ENCODE measurements around the gene SLC47A1.

Gene SLC47A1

GRCh38 chr17:19508577-19508867, 25.1 kb upstream of the SLC47A1 start:
- no peak for TF ChIP-seq GATA2 (IDR thresholded peaks at IDR 0.05; ENCODE audit: low read depth, low read length)
- TF ChIP-seq GATA3 (IDR thresholded peaks at IDR 0.05; ENCODE audit: low read depth, low read length) = no peak

DNA sequence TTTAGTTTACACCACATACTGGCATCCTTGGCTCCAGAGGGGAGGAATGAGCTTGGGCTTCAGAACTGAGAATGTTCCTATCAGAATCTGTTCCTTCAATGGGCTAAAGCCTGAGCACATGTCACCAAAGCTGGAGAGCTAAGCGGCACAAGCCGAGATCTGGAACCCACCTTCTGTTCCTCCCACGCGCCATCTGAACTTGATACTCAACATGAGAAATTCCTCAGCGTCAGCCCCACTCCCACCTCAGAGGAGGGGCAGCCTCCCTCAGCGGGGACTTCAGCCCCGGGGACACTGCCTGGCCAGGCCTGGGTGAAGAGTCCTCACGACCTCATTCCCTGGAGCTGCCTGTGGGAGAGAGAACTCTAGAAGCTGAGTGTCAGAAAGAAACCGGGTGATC, 22.8 kb upstream of the SLC47A1 start:
- no peak for TF ChIP-seq GATA2 (IDR thresholded peaks at IDR 0.05; ENCODE audit: low read depth, low read length)
- no peak for TF ChIP-seq GATA3 (IDR thresholded peaks at IDR 0.05; ENCODE audit: low read depth, low read length)

DNA sequence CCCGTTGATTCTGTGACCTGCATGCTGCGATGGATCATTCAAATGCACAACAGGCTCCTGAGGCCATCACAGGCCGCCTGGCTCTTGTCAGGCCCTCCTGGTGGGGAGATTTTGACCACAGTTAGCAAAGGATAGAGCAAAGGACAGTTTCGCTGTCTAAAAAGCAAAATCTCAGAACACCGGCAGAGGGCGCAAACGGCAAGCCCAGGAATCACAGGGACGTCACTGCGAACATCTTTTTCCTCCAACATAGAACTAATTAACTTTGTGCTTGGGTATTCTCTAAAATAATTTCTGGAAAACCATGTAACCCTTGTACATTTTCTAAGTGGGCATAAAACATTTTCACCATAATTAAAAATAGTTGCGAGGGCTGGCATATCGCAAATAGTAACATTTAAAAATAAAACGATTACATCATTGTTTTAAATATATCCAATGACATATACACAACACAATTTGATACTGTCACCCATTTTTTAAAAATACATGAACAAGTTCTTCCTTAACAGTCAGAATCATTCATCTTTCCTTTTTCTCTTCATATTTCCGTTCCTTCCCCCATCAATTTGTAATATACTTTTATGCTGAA, 19.7 kb upstream of the SLC47A1 start:
- TF ChIP-seq GATA3 (IDR thresholded peaks at IDR 0.05; ENCODE audit: low read depth, low read length) (no peak), GATA2 (IDR thresholded peaks at IDR 0.05; ENCODE audit: low read depth, low read length) (no peak)

DNA sequence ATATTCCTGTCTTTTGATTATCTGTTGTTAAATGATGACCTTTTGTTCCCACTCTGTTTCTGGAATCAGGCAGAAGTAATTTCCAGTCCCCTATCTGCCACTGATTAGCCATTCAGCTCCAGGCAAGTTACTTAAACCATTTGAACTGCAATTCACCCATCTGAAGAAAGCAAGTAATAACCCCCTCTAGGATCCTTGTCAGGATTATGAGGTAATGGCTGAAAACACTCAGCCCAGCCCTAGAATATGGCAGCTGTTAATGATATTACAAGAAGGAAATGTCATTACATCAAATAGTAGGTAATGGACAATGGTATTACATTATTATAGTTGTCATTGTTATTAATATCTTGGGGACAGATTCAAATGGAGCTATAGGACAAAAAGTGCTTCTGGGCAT, 16.0 kb upstream of the SLC47A1 start:
- TF ChIP-seq GATA2 (IDR thresholded peaks at IDR 0.05; ENCODE audit: low read depth, low read length) (no peak), GATA3 (IDR thresholded peaks at IDR 0.05; ENCODE audit: low read depth, low read length) (no peak)

GRCh38 chr17:19520641-19521040, 13.0 kb upstream of the SLC47A1 start:
- TF ChIP-seq GATA3 (IDR thresholded peaks at IDR 0.05; ENCODE audit: low read depth, low read length) = no peak
- no peak for TF ChIP-seq GATA2 (IDR thresholded peaks at IDR 0.05; ENCODE audit: low read depth, low read length)

DNA sequence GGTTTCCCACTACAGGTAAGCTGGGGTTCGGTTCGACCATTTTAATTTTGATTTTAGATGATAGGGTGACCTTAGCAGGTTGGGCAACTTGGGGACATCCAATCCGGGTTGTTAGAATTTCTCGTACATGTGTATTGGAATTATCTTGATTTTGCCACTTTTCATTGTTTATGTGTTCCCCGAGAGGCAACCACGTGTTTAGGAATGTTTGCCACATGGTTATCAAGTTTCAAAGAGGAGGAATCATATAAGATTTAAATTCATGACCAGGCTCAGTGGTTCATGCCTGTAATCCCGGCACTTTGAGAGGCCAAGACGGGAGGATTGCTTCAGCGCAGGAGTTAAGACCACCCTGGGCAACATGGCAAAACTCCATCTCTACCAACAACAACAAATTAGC, 10.0 kb upstream of the SLC47A1 start:
- TF ChIP-seq GATA3 (IDR thresholded peaks at IDR 0.05; ENCODE audit: low read depth, low read length) (no peak), GATA2 (IDR thresholded peaks at IDR 0.05; ENCODE audit: low read depth, low read length) (no peak)

- TF ChIP-seq GATA3 (IDR thresholded peaks at IDR 0.05; ENCODE audit: low read depth, low read length) (no peak), GATA2 (IDR thresholded peaks at IDR 0.05; ENCODE audit: low read depth, low read length) (no peak)
Observed at GRCh38 chr17:19531780-19532501, 1.7 kb upstream of the SLC47A1 start.

DNA sequence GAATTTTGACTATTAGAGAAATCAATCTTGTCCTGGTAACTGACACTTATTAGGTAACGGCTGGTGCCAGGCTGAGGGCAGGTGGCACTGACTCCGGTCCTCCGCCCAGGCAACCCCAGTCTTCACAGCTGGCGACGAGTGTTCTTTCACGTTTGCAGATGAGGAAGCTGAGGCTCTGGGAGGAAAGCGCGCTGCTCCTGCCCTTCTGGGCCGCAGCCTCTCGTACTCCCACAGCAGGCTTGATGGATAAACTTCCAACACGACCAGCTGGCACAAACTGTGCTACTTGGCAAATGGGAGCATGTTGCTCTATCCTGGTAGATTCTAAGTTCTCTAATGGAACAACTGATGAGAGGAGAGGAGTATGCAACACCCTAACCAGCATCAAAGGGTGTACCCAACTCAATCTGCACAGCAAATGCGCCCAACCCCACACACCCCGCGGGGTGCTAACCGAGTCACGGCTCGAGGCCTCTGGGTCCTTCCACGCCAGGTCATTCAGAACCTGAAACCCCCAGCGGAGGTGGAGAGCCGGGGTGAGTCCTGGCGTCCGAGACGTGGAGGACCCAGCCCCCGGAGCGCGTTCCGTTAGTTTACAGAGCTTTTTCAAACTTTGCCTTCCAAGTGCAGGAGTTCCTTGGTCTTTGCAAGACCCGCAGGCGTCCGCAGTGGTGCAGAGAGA, 477 bp upstream of the SLC47A1 start:
- TF ChIP-seq GATA3 (IDR thresholded peaks at IDR 0.05; ENCODE audit: low read depth, low read length) (no peak), GATA2 (IDR thresholded peaks at IDR 0.05; ENCODE audit: low read depth, low read length) (no peak)

DNA sequence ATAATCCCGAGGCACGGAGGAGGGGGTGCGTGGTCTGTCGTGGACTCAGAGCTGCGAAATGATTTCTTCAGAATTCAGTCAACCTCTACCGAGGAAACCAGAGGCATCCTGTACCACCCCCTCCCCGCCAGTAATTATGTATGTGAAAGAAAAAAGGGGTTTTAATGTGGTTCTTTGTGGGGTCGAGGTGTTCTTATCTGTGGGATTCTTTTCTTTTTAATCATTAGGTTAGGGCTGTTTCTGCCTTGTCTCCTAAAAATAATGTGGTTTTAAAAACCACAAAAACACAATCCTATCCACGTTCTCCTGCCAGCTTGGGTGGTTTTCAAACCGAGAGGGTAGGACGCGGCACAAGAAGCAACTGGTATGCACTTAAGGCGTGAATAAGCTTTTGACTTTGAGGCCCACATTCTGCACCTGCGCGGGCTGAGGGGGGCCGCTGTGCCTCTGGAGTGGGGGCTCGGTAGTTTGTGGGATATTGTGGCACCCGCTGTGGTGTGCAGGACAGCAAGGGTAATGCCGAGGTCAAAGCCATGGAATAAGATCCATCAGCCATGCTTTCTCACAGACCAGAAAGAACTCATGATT, 1.0 kb downstream of the SLC47A1 start:
- TF ChIP-seq GATA3 (IDR thresholded peaks at IDR 0.05; ENCODE audit: low read depth, low read length) (no peak), GATA2 (IDR thresholded peaks at IDR 0.05; ENCODE audit: low read depth, low read length) (no peak)

GRCh38 chr17:19537111-19537510, 3.5 kb downstream of the SLC47A1 start:
- no peak for TF ChIP-seq GATA3 (IDR thresholded peaks at IDR 0.05; ENCODE audit: low read depth, low read length)
- no peak for TF ChIP-seq GATA2 (IDR thresholded peaks at IDR 0.05; ENCODE audit: low read depth, low read length)

DNA sequence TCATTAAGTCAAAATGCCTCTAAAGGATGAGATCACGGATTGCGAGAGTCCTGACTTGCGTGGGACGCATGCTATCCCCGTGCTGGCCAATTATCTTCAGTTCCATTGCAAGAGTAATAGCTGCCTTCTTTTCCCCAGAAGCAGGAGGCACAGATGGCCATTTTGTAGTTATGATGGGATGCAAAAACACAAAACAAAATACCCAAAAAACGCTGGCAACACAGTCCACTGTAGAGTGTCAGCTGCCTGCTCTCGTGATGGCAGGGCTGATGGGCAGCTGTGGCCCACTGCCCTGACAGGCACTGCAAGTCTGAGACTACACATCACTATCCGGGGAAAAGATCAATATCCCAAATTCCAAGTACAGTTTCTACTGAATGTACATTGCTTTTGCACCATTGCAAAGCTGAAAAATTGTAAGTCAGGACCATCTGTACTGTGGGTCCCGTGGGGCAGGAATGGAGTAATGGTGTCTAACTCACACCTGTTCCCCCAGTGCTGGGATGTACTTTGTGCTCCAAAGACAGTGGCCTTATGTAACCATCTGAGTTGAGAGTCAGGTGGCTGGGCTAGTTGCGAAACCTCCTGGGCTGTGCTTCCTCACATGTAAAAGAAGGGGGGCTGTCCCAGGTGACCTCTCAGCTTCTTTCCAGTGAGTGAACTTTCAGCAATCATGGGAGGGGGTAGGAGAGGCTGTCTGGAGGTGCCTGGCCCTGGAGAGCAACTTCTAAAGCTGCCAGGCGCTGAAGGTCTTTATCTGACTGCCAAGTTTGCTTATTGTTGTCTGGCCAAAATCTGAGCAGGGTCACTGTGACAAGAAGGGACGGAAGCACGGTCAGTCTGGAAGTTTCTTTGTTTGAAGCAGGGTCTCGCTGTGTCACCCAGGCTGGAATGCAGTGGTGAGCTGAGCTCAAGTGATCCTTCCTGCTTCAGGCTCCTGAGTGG, 4.7 kb downstream of the SLC47A1 start:
- TF ChIP-seq GATA2 (IDR thresholded peaks at IDR 0.05; ENCODE audit: low read depth, low read length) (no peak), GATA3 (IDR thresholded peaks at IDR 0.05; ENCODE audit: low read depth, low read length) (no peak)

GRCh38 chr17:19539040-19539399, 5.4 kb downstream of the SLC47A1 start:
- TF ChIP-seq GATA3 (IDR thresholded peaks at IDR 0.05; ENCODE audit: low read depth, low read length) (no peak), GATA2 (IDR thresholded peaks at IDR 0.05; ENCODE audit: low read depth, low read length) (no peak)

DNA sequence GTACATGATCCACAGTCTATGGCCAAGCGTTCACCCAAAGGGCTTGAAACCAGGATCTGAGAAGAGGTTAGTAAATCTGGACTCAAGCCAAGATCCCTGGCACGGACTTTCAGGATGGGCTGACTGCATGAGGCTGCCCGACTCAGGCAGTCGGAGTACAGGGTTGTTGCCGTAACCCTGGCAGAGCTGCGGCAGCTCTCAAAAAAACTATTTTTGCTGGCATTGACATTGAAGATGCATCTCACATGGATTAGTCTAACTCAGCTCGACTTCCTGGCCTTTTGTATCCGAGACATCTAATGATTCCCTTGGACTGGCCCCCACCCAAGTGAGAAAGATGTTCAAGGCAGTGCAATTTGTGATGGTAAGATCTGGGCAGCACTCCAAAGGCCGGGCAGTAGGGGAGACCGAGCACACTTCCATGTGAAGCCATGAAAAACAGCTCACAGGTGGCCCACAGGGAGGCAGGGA, 6.2 kb downstream of the SLC47A1 start:
- TF ChIP-seq GATA3 (IDR thresholded peaks at IDR 0.05; ENCODE audit: low read depth, low read length) = no peak
- TF ChIP-seq GATA2 (IDR thresholded peaks at IDR 0.05; ENCODE audit: low read depth, low read length) = no peak

All from SH-SY5Y (cell line).